Measurements from ENCODE around the gene LIN7C.

LIN7C gene

DNA sequence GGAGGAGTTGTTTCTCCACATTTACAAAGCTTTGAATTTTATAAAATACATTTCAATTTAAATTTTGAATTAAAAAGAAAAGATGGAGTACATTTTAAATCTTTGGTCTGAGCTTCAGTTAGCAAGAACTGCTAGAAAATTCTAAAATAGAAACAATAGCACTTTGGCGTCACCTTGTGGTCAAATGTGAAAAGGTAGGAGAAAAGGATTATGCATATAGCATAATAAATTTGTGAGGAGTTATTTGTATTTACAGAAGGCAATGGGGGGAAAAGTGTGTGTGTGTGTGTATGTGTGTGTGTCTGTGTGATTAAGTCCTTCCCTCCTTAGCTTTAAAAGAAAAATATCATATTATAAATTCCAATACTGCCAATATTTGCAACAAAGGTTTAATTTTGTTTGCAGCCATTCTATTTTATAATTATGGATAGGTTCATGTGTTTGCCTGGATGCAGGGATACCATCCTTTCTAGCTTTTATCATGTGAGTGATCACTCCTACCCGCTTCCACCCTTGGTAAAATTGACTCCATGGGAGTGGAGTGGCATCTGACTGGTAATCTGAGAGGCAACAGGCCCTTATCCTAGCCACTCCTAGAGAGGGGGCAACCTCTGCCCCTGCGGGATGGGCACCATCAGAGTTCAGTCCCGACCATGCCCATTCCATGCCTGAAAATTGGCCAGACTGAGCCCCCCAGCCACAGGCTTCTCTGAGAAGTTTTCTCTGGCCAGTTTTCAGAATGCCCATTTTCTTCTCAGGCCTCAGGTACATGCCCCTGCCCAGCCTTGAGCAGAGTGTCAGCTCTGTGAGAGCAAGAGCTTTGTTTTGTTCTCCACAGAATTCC is 20.4 kb downstream of the LIN7C start:
- DNase-seq: no peak
- intact Hi-C loops (cut with DNase I; ENCODE audit: low total_unique reads): loop anchor here (1.0 to 10.0 kb wide), 2 partner anchors 191 to 302 kb away; no protein-coding TSS in a partner anchor
- no peak overlapping the region for H3K27ac ChIP-seq

DNA sequence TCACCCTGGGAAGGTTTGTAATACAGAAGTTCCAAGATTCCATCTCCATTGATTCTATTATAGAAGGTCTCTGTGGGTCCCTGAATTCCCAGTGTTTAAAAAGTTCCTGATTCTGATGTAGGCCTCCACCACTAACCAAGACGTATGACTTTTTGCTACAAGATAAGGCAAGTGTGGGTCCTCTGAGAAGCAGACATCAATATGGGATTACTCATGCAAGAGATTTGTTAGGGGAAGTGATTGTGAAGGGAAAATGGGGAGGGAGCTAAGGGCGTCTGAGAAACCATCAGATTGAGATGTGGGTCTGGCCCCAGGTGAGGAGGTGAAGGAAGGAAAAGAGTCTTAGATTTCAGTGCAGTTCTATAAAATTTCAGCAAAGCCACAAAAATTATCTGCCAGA is 23.8 kb downstream of the LIN7C start:
- Histone ChIP-seq H3K27ac (no peak overlapping the region), H3K27me3 (no peaks in the 10 kb centered on the region), H3K4me3 (no peak overlapping the region), H3K36me3 (no peaks in the 10 kb centered on the region), H3K9me3 (no peaks in the 10 kb centered on the region), H3K4me1 (no peaks in the 10 kb centered on the region)
- no peak for DNase-seq
- intact Hi-C loops (cut with DNase I; ENCODE audit: low total_unique reads): loop anchor here (10.0 kb wide), 1 partner anchor 188 kb away; no protein-coding TSS in a partner anchor
- TF ChIP-seq, protein P1, sequence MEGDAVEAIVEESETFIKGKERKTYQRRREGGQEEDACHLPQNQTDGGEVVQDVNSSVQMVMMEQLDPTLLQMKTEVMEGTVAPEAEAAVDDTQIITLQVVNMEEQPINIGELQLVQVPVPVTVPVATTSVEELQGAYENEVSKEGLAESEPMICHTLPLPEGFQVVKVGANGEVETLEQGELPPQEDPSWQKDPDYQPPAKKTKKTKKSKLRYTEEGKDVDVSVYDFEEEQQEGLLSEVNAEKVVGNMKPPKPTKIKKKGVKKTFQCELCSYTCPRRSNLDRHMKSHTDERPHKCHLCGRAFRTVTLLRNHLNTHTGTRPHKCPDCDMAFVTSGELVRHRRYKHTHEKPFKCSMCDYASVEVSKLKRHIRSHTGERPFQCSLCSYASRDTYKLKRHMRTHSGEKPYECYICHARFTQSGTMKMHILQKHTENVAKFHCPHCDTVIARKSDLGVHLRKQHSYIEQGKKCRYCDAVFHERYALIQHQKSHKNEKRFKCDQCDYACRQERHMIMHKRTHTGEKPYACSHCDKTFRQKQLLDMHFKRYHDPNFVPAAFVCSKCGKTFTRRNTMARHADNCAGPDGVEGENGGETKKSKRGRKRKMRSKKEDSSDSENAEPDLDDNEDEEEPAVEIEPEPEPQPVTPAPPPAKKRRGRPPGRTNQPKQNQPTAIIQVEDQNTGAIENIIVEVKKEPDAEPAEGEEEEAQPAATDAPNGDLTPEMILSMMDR (IDR thresholded peaks at IDR 0.05): no peak

More for the DNA sequence above, 20.4 kb downstream of the LIN7C start:
- no peaks in the 10 kb centered on the region for H3K4me1 ChIP-seq
- H3K9me3 ChIP-seq: no peaks in the 10 kb centered on the region
- H3K27me3 ChIP-seq: no peaks in the 10 kb centered on the region
- H3K4me3 ChIP-seq: no peak overlapping the region
- peaks cover 4 to 10% (median 7%) of the 10 kb centered on the region in 3 donors for H3K36me3 ChIP-seq
- TF ChIP-seq, protein P1 (IDR thresholded peaks at IDR 0.05): peak; percentile 89 to 91

- no peak overlapping the region for H3K4me3 ChIP-seq
- no peaks in the 10 kb centered on the region for H3K4me1 ChIP-seq
- no peaks in the 10 kb centered on the region for H3K9me3 ChIP-seq
- TF ChIP-seq, protein P1 (IDR thresholded peaks at IDR 0.05): no peak
- no peaks in the 10 kb centered on the region for H3K27me3 ChIP-seq
- no peak for DNase-seq
- H3K27ac ChIP-seq: no peak overlapping the region
- intact Hi-C loops (cut with DNase I; ENCODE audit: low total_unique reads): loop anchor here (10.0 kb wide), 1 partner anchor 187 kb away; no protein-coding TSS in a partner anchor
- H3K36me3 ChIP-seq: no peaks in the 10 kb centered on the region
These were observed 24.6 kb downstream of the LIN7C start for GRCh38 chr11:27481992-27482391.

- no peak overlapping the region for H3K27ac ChIP-seq
- TF ChIP-seq, protein P1 (IDR thresholded peaks at IDR 0.05): no peak
- intact Hi-C loops (cut with DNase I; ENCODE audit: low total_unique reads): loop anchor here (10.0 kb wide), 2 partner anchors 73 to 113 kb away; partner anchors contain the start of gene CCDC34
- no peak overlapping the region for H3K4me3 ChIP-seq
- no peaks in the 10 kb centered on the region for H3K36me3 ChIP-seq
- no peak for DNase-seq
- H3K27me3 ChIP-seq: no peaks in the 10 kb centered on the region
- no peaks in the 10 kb centered on the region for H3K9me3 ChIP-seq
- H3K4me1 ChIP-seq: peaks cover 0 to 6% (median 0%) of the 10 kb centered on the region in 4 donors
These were observed 28.7 kb downstream of the LIN7C start for GRCh38 chr11:27477831-27478230.

DNA sequence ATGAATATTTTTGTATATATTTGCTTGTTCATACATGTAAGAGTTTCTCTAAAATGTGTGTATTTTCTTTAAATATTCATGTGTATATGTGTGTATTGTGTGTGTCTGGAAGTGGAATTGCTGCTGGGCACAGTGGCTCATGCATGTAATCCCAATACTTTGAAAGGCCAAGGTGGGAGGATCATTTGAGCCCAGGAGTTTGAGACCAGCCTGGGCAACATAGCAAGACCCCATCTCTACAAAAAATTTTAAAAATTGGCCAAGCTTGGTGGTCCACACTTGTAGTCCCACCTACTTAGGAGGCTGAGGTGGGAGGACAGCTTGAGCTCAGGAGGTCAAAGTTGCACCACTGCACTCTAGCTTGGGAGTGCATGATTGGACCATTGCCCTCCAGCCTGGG is 29.3 kb downstream of the LIN7C start:
- no peak for DNase-seq
- intact Hi-C loops (cut with DNase I; ENCODE audit: low total_unique reads): loop anchor here (10.0 kb wide), 2 partner anchors 72 to 112 kb away; partner anchors contain the start of gene CCDC34
- Histone ChIP-seq H3K27ac (no peak overlapping the region), H3K4me3 (no peak overlapping the region), H3K4me1 (peaks cover 0 to 6% (median 0%) of the 10 kb centered on the region in 4 donors), H3K36me3 (no peaks in the 10 kb centered on the region), H3K9me3 (no peaks in the 10 kb centered on the region), H3K27me3 (no peaks in the 10 kb centered on the region)
- TF ChIP-seq, protein P1 (IDR thresholded peaks at IDR 0.05): no peak
